Muscle of arm (tissue), 12 donors: ENCODE results near the gene TMEFF2. TPM values are rescaled to one million over a fixed set of nuclear protein-coding genes. Genes with fewer than 3 reads are reported as not detected.

Source experiments
- DNase-seq: peaks from one replicate; pipeline ENCODE4 v3.0.0-alpha.2; 2013
- polyA plus RNA-seq, 12 donors: library from polyadenylated mRNA; unstranded; fragments of 120-200 nt; gene quantifications; one replicate each; pipeline ENCODE4 v1.2.1, GENCODE V29; 2013; ENCODE audit not compliant: insufficient read length in 12 of 12

The TMEFF2 gene
- polyA plus RNA-seq, 12 donors: 13.7 to 33.3 (median 26.2) TPM; not detected in 1

GRCh38 chr2:192194265-192194865, 368 bp downstream of the TMEFF2 start:
- peak; percentile 31 for DNase-seq

DNA sequence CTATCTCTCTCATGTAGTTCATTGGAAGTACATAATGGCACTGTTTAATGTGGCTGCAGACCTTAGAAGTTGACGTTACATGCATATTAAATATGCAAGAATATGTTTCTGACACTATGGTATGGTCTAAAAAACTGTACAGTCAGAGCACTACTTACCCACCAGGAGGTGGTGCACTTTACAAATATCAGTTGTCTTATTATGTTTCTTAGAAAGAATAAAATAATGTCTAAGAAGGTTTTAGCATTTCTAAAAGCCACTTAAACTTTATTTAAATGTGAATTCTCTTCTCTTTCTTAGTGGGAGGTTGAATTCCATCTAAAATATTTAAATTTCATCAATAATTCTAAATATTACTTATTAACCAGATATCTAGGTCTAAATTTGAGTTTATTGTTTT, 4.3 kb downstream of the TMEFF2 start:
- DNase-seq: peak; percentile 19

GRCh38 chr2:192186806-192187205, 7.9 kb downstream of the TMEFF2 start:
- peak; percentile 15 for DNase-seq

GRCh38 chr2:192184349-192184748, 10.4 kb downstream of the TMEFF2 start:
- no peak for DNase-seq

- DNase-seq: no peak
These were observed 11.4 kb downstream of the TMEFF2 start for GRCh38 chr2:192183296-192183695.

DNA sequence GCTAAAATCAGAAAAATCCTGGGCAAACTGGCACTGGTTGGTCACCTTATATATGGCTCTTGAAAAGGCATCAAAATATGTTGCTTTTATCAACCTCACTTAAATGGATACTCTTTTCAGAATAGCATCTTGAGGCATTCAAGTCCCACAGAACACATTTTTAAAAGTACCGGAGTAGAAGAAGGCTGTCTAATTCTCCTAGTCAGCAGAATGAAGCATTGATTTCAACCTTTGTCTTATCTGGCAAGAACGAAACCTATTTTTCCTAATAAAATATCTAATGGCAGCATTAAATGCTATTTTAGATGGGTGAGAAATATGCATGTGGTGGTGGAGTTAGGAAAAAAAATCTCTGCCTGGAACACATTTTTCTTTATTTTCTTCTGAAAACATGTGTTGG, 27.8 kb downstream of the TMEFF2 start:
- DNase-seq: no peak

DNA sequence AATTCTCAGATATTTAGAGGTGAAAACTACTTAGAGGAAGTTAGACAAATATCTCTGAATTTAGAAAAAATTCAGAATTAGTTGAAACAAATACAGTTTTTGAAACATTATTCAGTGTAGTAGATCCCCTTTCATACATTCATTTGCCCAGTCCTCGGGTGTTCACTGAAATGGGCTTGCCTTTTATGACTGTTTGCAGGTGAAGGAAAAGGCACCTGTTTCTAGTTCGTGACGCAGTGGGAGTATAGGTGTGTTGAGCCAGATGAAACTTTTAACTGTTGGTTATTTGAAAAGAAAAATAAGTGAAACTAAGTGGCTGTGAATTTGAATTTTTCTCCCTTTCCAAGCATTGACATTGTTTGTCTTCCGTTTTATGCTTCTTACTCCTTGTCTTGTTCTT, 28.9 kb downstream of the TMEFF2 start:
- no peak for DNase-seq

GRCh38 chr2:192162392-192163042, 32.2 kb downstream of the TMEFF2 start:
- peak; percentile 83 for DNase-seq

DNA sequence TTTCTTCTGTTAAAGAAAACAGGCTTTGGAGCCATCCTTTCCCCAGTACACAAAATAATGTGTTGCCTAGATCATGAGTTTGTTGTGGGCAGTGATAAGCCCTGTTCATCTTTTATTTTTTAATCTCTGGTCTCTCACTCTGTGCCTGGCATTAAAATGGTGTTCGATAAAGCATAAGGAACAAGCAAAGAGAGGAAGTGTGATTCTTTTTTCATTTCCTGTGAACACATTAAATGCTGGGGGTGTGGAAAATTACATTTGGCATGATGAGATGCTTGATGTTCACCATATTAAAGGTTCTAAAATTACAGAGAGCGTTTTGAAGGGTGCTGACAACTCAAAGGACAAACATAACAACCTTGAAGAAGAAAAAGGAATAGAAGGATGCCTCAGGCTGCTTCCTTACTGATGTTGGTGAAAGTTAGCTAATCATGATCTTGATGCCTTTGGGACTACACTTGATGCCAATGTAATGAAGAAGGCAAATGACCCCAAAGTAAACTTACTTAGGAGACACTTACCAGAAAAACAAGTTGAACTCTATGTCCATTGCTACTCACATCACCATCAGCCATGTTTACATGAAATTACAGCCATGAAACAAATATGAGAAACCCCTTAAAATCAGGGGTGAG, 33.0 kb downstream of the TMEFF2 start:
- no peak for DNase-seq

GRCh38 chr2:192159736-192160135, 35.0 kb downstream of the TMEFF2 start:
- DNase-seq: no peak

- no peak for DNase-seq
These were observed 35.5 kb downstream of the TMEFF2 start for GRCh38 chr2:192159208-192159607.

GRCh38 chr2:192157776-192158175, 37.0 kb downstream of the TMEFF2 start:
- DNase-seq: no peak

GRCh38 chr2:192155511-192156118, 39.1 kb downstream of the TMEFF2 start:
- peak; percentile 37 for DNase-seq

DNA sequence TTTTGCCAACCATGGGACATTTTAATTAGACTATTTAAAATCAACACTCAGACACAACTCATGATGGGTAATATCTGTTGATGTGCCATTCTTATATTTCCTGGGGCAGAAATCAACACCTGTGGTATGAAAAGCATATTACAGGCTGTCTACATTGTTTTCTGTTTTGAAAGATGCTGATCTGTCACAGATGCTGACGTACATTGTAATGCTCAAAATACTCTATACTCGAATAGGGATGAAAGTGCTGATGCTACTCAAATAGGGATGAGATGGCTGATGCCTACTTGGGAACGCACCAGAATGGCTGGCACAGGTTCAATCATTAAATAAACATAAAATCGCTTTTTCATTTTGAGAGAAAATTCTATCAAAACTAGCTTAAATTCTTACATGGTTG, 41.2 kb downstream of the TMEFF2 start:
- no peak for DNase-seq

DNA sequence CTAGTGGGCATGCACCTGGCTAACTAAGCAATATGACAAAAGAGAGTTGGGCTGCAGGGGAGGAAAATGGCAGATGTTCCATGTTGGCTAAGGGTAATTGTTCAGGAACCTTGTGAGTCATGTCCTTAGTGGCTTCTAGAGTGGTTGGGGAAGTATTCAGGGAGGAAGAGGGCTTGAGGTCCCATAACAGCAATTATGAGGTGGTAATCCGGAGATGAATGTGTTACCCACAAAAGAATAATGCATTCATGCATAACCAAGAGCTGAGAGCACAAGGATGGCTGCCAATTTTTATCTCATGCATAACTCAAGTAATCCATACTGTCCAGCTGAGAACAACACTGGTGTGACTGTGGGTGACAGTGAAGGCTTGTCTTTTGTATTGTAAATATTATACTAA, 42.9 kb downstream of the TMEFF2 start:
- DNase-seq: no peak

GRCh38 chr2:192150166-192150565, 44.6 kb downstream of the TMEFF2 start:
- DNase-seq: no peak

DNA sequence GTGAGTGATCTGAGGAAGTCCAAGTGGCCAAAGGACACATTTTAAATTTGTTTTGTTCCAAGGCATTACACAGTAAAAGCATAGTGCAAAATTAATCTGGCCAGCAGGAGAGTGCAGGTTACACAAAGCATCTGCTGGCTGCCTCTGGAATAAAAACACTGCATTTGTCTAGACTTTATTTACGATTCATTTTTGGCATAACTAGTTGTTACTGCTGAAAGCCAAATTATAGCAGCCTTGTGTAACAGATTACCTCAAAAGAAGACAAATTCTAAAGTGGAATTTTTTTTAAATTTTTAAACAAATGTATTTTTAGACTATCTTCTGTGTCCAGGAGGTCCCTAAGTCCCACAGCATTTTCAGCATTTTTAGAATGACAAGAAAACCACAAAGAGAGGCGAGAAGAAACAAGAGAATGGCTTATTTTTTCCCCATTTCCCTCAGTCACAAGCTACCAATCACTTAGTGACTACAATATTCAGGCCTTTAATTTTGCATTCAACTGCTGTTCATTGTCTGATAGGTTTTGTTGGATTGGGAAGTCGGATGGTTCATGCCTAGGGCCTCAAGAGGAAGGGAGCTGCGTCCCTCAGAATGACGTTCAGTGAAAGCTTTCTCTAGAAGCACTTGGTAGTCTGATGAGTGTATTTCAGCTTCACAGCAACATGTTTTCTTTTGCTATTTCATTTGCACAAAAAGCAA, 46.0 kb downstream of the TMEFF2 start:
- DNase-seq: peak; percentile 55

GRCh38 chr2:192148241-192148619, 46.5 kb downstream of the TMEFF2 start:
- DNase-seq: no peak

GRCh38 chr2:192146069-192147015, 48.4 kb downstream of the TMEFF2 start:
- DNase-seq: no peak

GRCh38 chr2:192145496-192145895, 49.2 kb downstream of the TMEFF2 start:
- no peak for DNase-seq

GRCh38 chr2:192140236-192140839, 54.4 kb downstream of the TMEFF2 start:
- DNase-seq: no peak
